ENCODE results near the gene TLE5. TPM values are rescaled to one million over a fixed set of nuclear protein-coding genes. Genes with fewer than 3 reads are reported as not detected.

Gene TLE5
- total and polyA plus RNA-seq, 9 of the 15 experiments (the other 6 are each of a cell fraction or from before 2014, with no cell fraction given), result 2.0 to 347 (median 235) TPM

GRCh38 chr19:3099347-3100145 lies 37.3 kb upstream of the TLE5 start:
- peaks cover 93% of the 10 kb centered on the region for H3K79me2 ChIP-seq (ENCODE audit: control insufficient read depth, insufficient read depth, low read length)
- peaks cover 76% of the 10 kb centered on the region for H4K20me1 ChIP-seq (replicated peaks; ENCODE audit: control insufficient read depth, insufficient read depth, low read length)
- CTCF ChIA-PET (ENCODE audit: low intra/inter-chr PET ratio), result no interaction called here
- DNase-seq (ENCODE audit: extremely low read depth in 1 of 4, low spot score in 3 of 4), result no peak
- peaks cover 8% of the 10 kb centered on the region for H3K9me1 ChIP-seq (ENCODE audit: control insufficient read depth, insufficient read depth, low read length)
- no peak for FAIRE-seq
- intact Hi-C loops (cut with micrococcal nuclease), result loop anchor here (10.0 kb wide), 1 partner anchor 145 kb away; no protein-coding TSS in a partner anchor
- ATAC-seq, result no peak
- H3K27ac ChIP-seq (ENCODE audit: extremely low read depth, low read depth, low read length), result no peak overlapping the region
- H3K36me3 ChIP-seq (ENCODE audit: control insufficient read depth, insufficient read depth, low read length), result peaks cover 3% of the 10 kb centered on the region; the same call in 1 of the 3 replicates
- H3K9ac ChIP-seq (ENCODE audit: insufficient read depth in 1 of 2, low read depth in 2 of 2, low read length in 2 of 2), result peak overlapping the region in 1 of 2 experiments; percentile 58; a peak in 2 of 4 replicates
- no peaks in the 10 kb centered on the region for H3K9me3 ChIP-seq (replicated peaks; ENCODE audit: control insufficient read depth, insufficient read depth, low read depth, low read length)
- no TSS peak for BruUV-seq (replicated peaks)
- TF ChIP-seq MYBL2 (IDR thresholded peaks at IDR 0.05; ENCODE audit: low read depth), result no peak
- TF ChIP-seq MYBL2 (CRISPR knock-in tag; IDR thresholded peaks at IDR 0.05; ENCODE audit: borderline replicate concordance), result no peak
- no peak for TF ChIP-seq ILK (tag; IDR thresholded peaks at IDR 0.05; ENCODE audit: borderline replicate concordance, low read depth)
- TF ChIP-seq, protein P1, sequence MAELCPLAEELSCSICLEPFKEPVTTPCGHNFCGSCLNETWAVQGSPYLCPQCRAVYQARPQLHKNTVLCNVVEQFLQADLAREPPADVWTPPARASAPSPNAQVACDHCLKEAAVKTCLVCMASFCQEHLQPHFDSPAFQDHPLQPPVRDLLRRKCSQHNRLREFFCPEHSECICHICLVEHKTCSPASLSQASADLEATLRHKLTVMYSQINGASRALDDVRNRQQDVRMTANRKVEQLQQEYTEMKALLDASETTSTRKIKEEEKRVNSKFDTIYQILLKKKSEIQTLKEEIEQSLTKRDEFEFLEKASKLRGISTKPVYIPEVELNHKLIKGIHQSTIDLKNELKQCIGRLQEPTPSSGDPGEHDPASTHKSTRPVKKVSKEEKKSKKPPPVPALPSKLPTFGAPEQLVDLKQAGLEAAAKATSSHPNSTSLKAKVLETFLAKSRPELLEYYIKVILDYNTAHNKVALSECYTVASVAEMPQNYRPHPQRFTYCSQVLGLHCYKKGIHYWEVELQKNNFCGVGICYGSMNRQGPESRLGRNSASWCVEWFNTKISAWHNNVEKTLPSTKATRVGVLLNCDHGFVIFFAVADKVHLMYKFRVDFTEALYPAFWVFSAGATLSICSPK (IDR thresholded peaks at IDR 0.05; ENCODE audit: borderline replicate concordance), result no peak
- TF ChIP-seq, protein P2, sequence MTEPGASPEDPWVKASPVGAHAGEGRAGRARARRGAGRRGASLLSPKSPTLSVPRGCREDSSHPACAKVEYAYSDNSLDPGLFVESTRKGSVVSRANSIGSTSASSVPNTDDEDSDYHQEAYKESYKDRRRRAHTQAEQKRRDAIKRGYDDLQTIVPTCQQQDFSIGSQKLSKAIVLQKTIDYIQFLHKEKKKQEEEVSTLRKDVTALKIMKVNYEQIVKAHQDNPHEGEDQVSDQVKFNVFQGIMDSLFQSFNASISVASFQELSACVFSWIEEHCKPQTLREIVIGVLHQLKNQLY (CRISPR knock-in tag; conservative IDR thresholded peaks at IDR 0.05), result no peak
- TF ChIP-seq MCM3 (IDR thresholded peaks at IDR 0.05), result no peak
- no peak for TF ChIP-seq CREM (IDR thresholded peaks at IDR 0.05; ENCODE audit: low read depth)
- TF ChIP-seq SP1 (CRISPR knock-in tag; IDR thresholded peaks at IDR 0.05), result no peak
- TF ChIP-seq BACH1 (tag; IDR thresholded peaks at IDR 0.05), result no peak
- TF ChIP-seq GATAD2B (IDR thresholded peaks at IDR 0.05; ENCODE audit: borderline replicate concordance), result no peak
- no peak for TF ChIP-seq FOSL1 (tag; conservative IDR thresholded peaks at IDR 0.05)
- TF ChIP-seq ZNF780A (CRISPR knock-in tag; IDR thresholded peaks at IDR 0.05), result no peak
- H3K4me3 ChIP-seq, result no peak overlapping the region
- H2AFZ ChIP-seq (ENCODE audit: low read depth, low read length), result no peak overlapping the region
- H3K4me1 ChIP-seq (replicated peaks in 1 of 2; ENCODE audit: control insufficient read depth in 2 of 2, insufficient read depth in 2 of 2, low read length in 2 of 2), result peaks cover 17 to 89% of the 10 kb centered on the region in 2 experiments; a peak in 4 of 5 replicates
- no peaks in the 10 kb centered on the region for H3K27me3 ChIP-seq (ENCODE audit: control insufficient read depth in 2 of 2, insufficient read depth in 2 of 2, low read length in 2 of 2)
- 88% methylated on average over 19 of the region's 29 CpGs for WGBS (ENCODE audit: insufficient coverage, low coverage, missing lambda C conversion rate)
- in situ Hi-C loops (cut with MboI), result no loop called here
- no peak overlapping the region for H3K4me2 ChIP-seq (ENCODE audit: insufficient read depth, low read length)
- POLR2A ChIA-PET, result interaction anchor here (0.6 kb wide), 1 partner anchor 30 kb away, joined by 3 read pairs; no protein-coding TSS in a partner anchor

Data from K562 (cell line).